Psoas muscle (tissue), 8 donors: ENCODE data around the gene UBXN1. TPM values are rescaled to one million over a fixed set of nuclear protein-coding genes. Genes with fewer than 3 reads are reported as not detected.

Experiments used
- ATAC-seq, 4 donors: fragments of 200-7000 bp; cut with Tn5 transposase; one replicate each; pipeline ENCODE4 v1.9.1; 2020; ENCODE audit warnings: moderate library complexity in 3 of 4, mild to moderate bottlenecking in 2 of 4
- DNase-seq, 2 donors: peaks; one replicate each; pipeline ENCODE4 v3.0.0-alpha.2; 2020
- H3K27ac ChIP-seq: fragments of 200-600 bp; one replicate; pipeline ENCODE4 v1.8.0; 2022
- H3K27me3 ChIP-seq, 3 donors: fragments of 200-600 bp in 1 of 3; one replicate each; pipeline versions ENCODE4 v1.6.1 to v1.8.0; 2013 to 2022; ENCODE audit warnings: low read length in 2 of 3, mild to moderate bottlenecking in 2 of 3, moderate library complexity in 1 of 3; ENCODE audit not compliant: insufficient read depth in 3 of 3
- H3K36me3 ChIP-seq, 2 donors: fragments of 200-600 bp in 1 of 2; one replicate each; pipeline versions ENCODE4 v1.6.1 to v1.8.0; 2013 to 2022; ENCODE audit warnings: low read depth in 1 of 2, mild to moderate bottlenecking in 1 of 2, moderate library complexity in 1 of 2; ENCODE audit not compliant: insufficient read depth in 1 of 2
- H3K4me1 ChIP-seq: fragments of 200-600 bp; one replicate; pipeline ENCODE4 v1.8.0; 2022
- H3K4me3 ChIP-seq: fragments of 200-600 bp; one replicate; pipeline ENCODE4 v1.8.0; 2022; ENCODE audit warnings: mild to moderate bottlenecking
- H3K9me3 ChIP-seq: fragments of 200-600 bp; one replicate; pipeline ENCODE4 v1.8.0; 2022
- WGBS, 3 donors: extraction: QIAGEN DNeasy Blood & Tissue Kit; methylation state at CpG; one replicate each; pipeline versions ENCODE4 v1.1.6 to v1.1.7; 2013; 5-methylcytosine and 5-hydroxymethylcytosine counted together
- intact Hi-C, 2 donors: fragments of 100-400 bp; cut with DNase I; formaldehyde crosslinking; loops; one replicate each; pipeline versions ENCODE4 v1.11.0 to v1.14.2; 2022
- polyA plus RNA-seq, 3 donors: library from polyadenylated mRNA; stranded (reverse); fragments of 200-250 nt; gene quantifications; one replicate each; pipeline ENCODE4 v1.2.3, GENCODE V29; 2013
- total RNA-seq, 4 donors: library from RNA; stranded (reverse); fragmentation: NEBNext Ultra II Directional in 2 of 4; extraction: Animal tissue kit (Norgen Biotek cat#: 25700) in 2 of 4; gene quantifications; one replicate each; pipeline versions ENCODE4 v1.2.1 to v1.2.4, GENCODE V29; 2021 to 2023
- TF ChIP-seq, protein P1 (sequence below): fragments of 200-600 bp; IDR thresholded peaks from one replicate; pipeline ENCODE4 v1.8.0; 2022; ENCODE audit warnings: antibody characterized with exemption
- donor health status: healthy with polysubstance abuse.
- donor health status: DM: no; HTN: no; CAD: no; lungs with moderate emphysema.
- donor health status: Bipolar disorder and iron deficiency.
- donor health status: healthy.
- donor health status: DM: yes; HTN: yes; CAD: no.
- donor health status: DM: no; HTN: no; CAD: no.
- donor health status: DM: no; HTN: no; CAD: no.
- donor health status: DM: yes; HTN: yes; CAD: no.

UBXN1 gene
- total and polyA plus RNA-seq, 7 donors = 102 to 376 (median 204) TPM

DNA sequence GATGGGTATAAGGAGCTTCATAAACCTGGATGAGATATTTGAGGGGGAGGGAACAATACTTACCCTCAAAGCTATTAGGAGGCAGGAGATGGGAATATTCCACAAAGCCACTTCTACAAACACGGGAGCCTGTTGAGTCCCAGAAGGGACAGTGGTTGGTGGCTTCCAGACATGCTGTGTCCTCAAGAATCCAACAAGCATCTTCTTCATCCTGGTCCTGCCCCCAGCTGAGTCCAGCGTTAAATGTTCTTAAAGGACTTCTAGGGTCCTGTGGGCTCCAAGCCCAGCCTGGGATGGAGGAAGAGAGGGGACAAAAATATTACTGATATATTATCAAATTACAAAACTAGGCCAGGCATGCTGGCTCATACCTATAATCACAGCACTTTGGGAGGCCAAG is 11.4 kb downstream of the UBXN1 start:
- Histone ChIP-seq H3K9me3 (no peaks in the 10 kb centered on the region), H3K4me3 (peak overlapping the region; percentile 99), H3K27ac (no peak overlapping the region), H3K27me3 (no peaks in the 10 kb centered on the region), H3K36me3 (peaks cover 3 to 31% of the 10 kb centered on the region in 2 donors), H3K4me1 (peaks cover 38% of the 10 kb centered on the region)
- no peak for ATAC-seq
- TF ChIP-seq, protein P1, sequence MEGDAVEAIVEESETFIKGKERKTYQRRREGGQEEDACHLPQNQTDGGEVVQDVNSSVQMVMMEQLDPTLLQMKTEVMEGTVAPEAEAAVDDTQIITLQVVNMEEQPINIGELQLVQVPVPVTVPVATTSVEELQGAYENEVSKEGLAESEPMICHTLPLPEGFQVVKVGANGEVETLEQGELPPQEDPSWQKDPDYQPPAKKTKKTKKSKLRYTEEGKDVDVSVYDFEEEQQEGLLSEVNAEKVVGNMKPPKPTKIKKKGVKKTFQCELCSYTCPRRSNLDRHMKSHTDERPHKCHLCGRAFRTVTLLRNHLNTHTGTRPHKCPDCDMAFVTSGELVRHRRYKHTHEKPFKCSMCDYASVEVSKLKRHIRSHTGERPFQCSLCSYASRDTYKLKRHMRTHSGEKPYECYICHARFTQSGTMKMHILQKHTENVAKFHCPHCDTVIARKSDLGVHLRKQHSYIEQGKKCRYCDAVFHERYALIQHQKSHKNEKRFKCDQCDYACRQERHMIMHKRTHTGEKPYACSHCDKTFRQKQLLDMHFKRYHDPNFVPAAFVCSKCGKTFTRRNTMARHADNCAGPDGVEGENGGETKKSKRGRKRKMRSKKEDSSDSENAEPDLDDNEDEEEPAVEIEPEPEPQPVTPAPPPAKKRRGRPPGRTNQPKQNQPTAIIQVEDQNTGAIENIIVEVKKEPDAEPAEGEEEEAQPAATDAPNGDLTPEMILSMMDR = no peak
- no peak for DNase-seq
- intact Hi-C loops = no loop called here
- WGBS, 3 donors = 67 to 73% (median 72%) methylated on average over 2 of the region's 2 CpGs

DNA sequence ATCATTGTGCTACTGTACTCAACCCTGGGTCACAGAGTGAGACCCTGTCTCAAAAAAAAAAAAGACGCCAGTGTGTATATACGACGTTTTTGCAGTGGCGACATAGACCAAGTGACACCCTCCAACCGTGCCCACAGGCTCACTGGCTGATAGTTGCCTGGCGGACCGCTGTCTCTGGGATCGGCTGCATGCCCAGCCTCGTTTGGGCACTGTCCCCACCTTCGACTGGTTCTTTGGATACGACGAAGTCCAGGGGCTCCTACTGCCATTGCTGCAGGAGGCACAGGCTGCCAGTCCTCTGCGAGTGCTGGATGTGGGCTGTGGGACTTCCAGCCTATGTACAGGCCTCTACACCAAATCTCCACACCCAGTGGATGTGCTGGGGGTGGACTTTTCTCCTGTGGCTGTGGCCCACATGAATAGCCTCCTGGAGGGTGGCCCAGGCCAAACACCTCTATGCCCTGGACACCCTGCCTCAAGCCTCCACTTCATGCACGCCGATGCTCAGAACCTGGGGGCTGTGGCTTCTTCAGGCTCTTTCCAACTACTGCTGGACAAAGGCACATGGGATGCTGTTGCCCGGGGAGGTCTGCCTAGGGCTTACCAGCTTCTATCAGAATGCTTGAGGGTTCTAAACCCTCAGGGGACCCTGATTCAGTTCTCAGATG is 12.5 kb downstream of the UBXN1 start:
- no peak for ATAC-seq
- no peaks in the 10 kb centered on the region for H3K27me3 ChIP-seq
- TF ChIP-seq, protein P1 = no peak
- intact Hi-C loops = no loop called here
- H3K27ac ChIP-seq = peak overlapping the region; percentile 95
- peaks cover 3 to 42% of the 10 kb centered on the region in 2 donors for H3K36me3 ChIP-seq
- peaks cover 35% of the 10 kb centered on the region for H3K4me1 ChIP-seq
- H3K9me3 ChIP-seq = no peaks in the 10 kb centered on the region
- DNase-seq = no peak
- H3K4me3 ChIP-seq = peak overlapping the region; percentile 99
- 31 to 43% (median 42%) methylated on average over 16 of the region's 16 CpGs for WGBS, 3 donors

DNA sequence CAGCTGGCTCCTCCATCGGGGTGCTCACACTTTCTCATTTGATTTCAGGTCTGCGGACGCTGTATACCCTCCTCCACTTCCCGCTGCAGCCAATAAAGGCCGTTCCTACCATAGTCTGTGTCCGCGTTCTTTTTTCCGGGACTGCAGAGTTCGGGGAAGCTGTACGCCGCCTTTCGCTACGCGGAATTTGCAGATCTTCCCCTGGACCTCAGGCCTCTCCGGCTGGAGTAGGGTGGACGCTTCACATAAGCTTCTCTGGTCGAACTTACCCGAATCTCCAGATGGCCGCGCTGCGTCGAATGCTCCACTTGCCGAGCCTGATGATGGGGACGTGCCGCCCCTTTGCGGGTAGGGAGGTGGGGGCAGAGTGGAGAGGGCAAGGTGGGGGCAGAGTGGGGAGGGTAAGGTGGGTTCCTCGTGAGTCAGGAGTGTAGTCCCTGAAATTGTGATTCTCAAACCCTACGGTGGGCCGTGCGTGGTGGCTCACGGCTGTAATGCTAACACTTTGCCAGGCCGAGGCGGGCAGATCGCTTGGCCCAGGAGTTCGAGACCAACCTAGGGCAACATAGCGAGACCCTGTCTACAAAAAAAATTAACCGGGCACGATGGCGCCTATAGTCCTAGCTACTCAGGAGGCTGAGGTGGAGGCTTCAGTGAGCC is 13.1 kb downstream of the UBXN1 start:
- Histone ChIP-seq H3K36me3 (peaks cover 3 to 43% of the 10 kb centered on the region in 2 donors), H3K4me1 (peaks cover 32% of the 10 kb centered on the region), H3K9me3 (no peaks in the 10 kb centered on the region), H3K27me3 (no peaks in the 10 kb centered on the region), H3K4me3 (peak overlapping the region; percentile 99), H3K27ac (peak overlapping the region; percentile 95)
- ATAC-seq = peak; percentile 22 to 57 (median 47)
- 1 to 3% (median 2%) methylated on average over 39 of the region's 39 CpGs for WGBS, 3 donors
- TF ChIP-seq, protein P1 = no peak
- peak; percentile 60 to 79 for DNase-seq
- intact Hi-C loops = no loop called here

DNA sequence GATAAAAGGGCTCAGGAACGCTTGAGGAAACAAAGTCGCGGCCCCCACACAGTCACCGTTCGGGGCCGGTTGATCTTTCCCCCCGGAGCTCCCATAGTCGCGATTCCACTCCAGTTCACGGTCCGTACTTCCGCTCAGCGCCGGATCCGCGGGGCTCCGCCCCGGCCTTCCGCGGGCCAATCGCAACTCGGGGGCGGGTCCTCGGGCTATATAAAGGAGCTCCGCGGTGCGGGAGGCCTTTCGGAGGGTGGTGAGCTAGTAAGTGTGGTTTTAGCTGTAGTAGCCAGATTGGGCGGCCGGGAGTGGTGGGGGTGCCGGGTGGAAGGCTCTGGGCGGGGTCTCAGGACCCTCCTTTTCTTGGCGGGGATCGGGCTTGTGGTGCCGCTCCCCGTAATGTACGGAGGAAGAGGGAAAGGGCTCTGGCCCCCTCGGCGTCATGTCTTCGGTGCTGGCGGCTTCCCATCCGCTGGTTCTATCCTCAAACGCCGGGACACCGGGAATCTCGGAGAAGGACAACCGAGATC is 13.7 kb downstream of the UBXN1 start, which contains the start of the genes C11orf98 and CSKMT:
C11orf98 (minus strand) TSS at position 136 of the 524 bp plus-strand sequence; CDS start at position 95, 41 bp downstream.
CSKMT (plus strand) TSS at position 238 of the 524 bp plus-strand sequence. CDS start 568 bp downstream, outside the sequence.
- H3K36me3 ChIP-seq = peaks cover 3 to 43% of the 10 kb centered on the region in 2 donors
- H3K27me3 ChIP-seq = no peaks in the 10 kb centered on the region
- peaks cover 27% of the 10 kb centered on the region for H3K4me1 ChIP-seq
- WGBS, 3 donors = 0 to 1% (median 1%) methylated on average over 42 to 47 of the region's 47 CpGs
- intact Hi-C loops = no loop called here
- H3K4me3 ChIP-seq = peak within 1 kb of the TSS; percentile 99
- peak; percentile 94 to 97 for DNase-seq
- H3K27ac ChIP-seq = peak within 1 kb of the TSS; percentile 95
- H3K9me3 ChIP-seq = no peaks in the 10 kb centered on the region
- TF ChIP-seq, protein P1 = no peak
- peak; percentile 97 to 98 (median 98) for ATAC-seq
